ACC112 (cell line): ENCODE data around the gene PAFAH1B2.

ENCODE experiments used
- H2AFZ ChIP-seq: fragments of 200-600 bp; sonication (generic); one replicate; pipeline ENCODE4 v1.6.0; 2017; ENCODE audit warnings: antibody characterized with exemption, low read length; ENCODE audit not compliant: unreplicated experiment
- H3K27ac ChIP-seq: fragments of 200-600 bp; sonication (generic); 2 replicates; pipeline ENCODE4 v1.5.1; 2014; ENCODE audit warnings: low read depth, mild to moderate bottlenecking, antibody characterized with exemption, low read length, moderate library complexity
- H3K27me3 ChIP-seq: fragments of 200-600 bp; sonication (generic); 2 replicates; pipeline ENCODE4 v1.6.1; 2014; ENCODE audit warnings: mild to moderate bottlenecking, antibody characterized with exemption, low read length, moderate library complexity, mixed read lengths; ENCODE audit not compliant: insufficient read depth
- H3K36me3 ChIP-seq: fragments of 200-600 bp; sonication (generic); 2 replicates; pipeline ENCODE4 v1.6.1; 2016; ENCODE audit warnings: mild to moderate bottlenecking, antibody characterized with exemption, low read length, moderate library complexity, mixed read lengths; ENCODE audit not compliant: insufficient read depth
- H3K4me1 ChIP-seq: fragments of 200-600 bp; sonication (generic); one replicate; pipeline ENCODE4 v1.6.1; 2016; ENCODE audit warnings: low read length, mixed read lengths; ENCODE audit not compliant: insufficient read depth, unreplicated experiment, control insufficient read depth
- H3K4me3 ChIP-seq: fragments of 200-600 bp; sonication (generic); 2 replicates; pipeline ENCODE4 v1.5.1; 2014; ENCODE audit warnings: mild to moderate bottlenecking, low read depth, low read length
- H3K79me2 ChIP-seq: fragments of 200-600 bp; sonication (generic); one replicate; pipeline ENCODE4 v1.6.0; 2016; ENCODE audit warnings: low read length; ENCODE audit not compliant: control insufficient read depth, unreplicated experiment, insufficient read depth

The PAFAH1B2 gene

GRCh38 chr11:117225553-117226170 lies 81.6 kb downstream of the PAFAH1B2 start:
- no peaks in the 10 kb centered on the region for H3K27me3 ChIP-seq
- peaks cover 19% of the 10 kb centered on the region for H3K79me2 ChIP-seq
- no peak overlapping the region for H2AFZ ChIP-seq
- no peak overlapping the region for H3K27ac ChIP-seq
- H3K4me3 ChIP-seq = no peak overlapping the region
- H3K4me1 ChIP-seq = peaks cover 27% of the 10 kb centered on the region
- 0 out of 2 replicates have a peak, but pooled peaks cover 14% of the 10 kb centered on the region for H3K36me3 ChIP-seq
